T-cell (primary cell): ENCODE data around the gene SMURF1. TPM values are rescaled to one million over a fixed set of nuclear protein-coding genes. Genes with fewer than 3 reads are reported as not detected.
A peak's percentile ranks its signal among the peaks of the same experiment; 100 is the strongest.

Experiments
- ATAC-seq, 4 experiments: fragments of 200-7000 bp in 3 of 4; fragments of 150-1000 bp in 1 of 4; cut with Tn5 transposase; replicated peaks in 1 of 4; 1 replicate in 3 of 4; 2 replicates in 1 of 4; pipeline ENCODE4 v1.10.0; 2021; ENCODE audit warnings: moderate library complexity in 3 of 4, mild to moderate bottlenecking in 2 of 4, moderate number of reproducible peaks in 1 of 4
- CTCF ChIA-PET, 2 donors: fragments of 300-600 bp; sonication (Branson Sonifier 250); formaldehyde crosslinking; loops; one replicate each; lab custom pipeline; 2022; ENCODE audit warnings: antibody characterized with exemption in 2 of 2; lab: Charles Lee
- POLR2A ChIA-PET, 2 donors: fragments of 300-600 bp; sonication (Branson Sonifier 250); formaldehyde crosslinking; loops; one replicate each; lab custom pipeline; 2022; ENCODE audit warnings: antibody characterized with exemption in 2 of 2; lab: Charles Lee
- DNase-seq, 35 experiments: peaks; one replicate each; pipeline versions ENCODE4 v3.0.0 to v3.0.0-alpha.2; 2013 to 2023
- H3K27ac ChIP-seq: one replicate; pipeline ENCODE4 v1.5.1; 2013; ENCODE audit warnings: low read length
- H3K27me3 ChIP-seq, 2 experiments: replicated peaks in 1 of 2; 1 replicate in 1 of 2; 2 replicates in 1 of 2; pipeline versions ENCODE4 v1.6.1 to v1.7.0; 2013; ENCODE audit warnings: low read length in 1 of 2, mixed read lengths in 1 of 2; ENCODE audit not compliant: control insufficient read depth in 2 of 2, insufficient read depth in 2 of 2; ENCODE audit errors: extremely low read depth in 1 of 2
- H3K36me3 ChIP-seq, 2 donors: 1 replicate in 1 of 2; 2 replicates in 1 of 2; pipeline versions ENCODE4 v1.6.1 to v1.7.0; 2013; ENCODE audit warnings: low read length in 1 of 2; ENCODE audit not compliant: control insufficient read depth in 2 of 2, insufficient read depth in 1 of 2; ENCODE audit errors: extremely low read depth in 1 of 2
- H3K4me1 ChIP-seq, 2 experiments: 1 replicate in 1 of 2; 2 replicates in 1 of 2; pipeline versions ENCODE4 v1.6.1 to v1.7.0; 2013; ENCODE audit warnings: low read length in 2 of 2, mixed read lengths in 1 of 2; ENCODE audit not compliant: insufficient read depth in 2 of 2, control insufficient read depth in 1 of 2; ENCODE audit errors: extremely low read depth in 1 of 2
- H3K4me3 ChIP-seq, 2 donors: 1 replicate in 1 of 2; 2 replicates in 1 of 2; pipeline versions ENCODE4 v1.5.1 to v1.7.0; 2013; ENCODE audit warnings: mild to moderate bottlenecking in 2 of 2, low read length in 1 of 2, moderate library complexity in 1 of 2; ENCODE audit not compliant: control insufficient read depth in 1 of 2; ENCODE audit errors: extremely low read depth in 1 of 2
- H3K9me3 ChIP-seq: 2 replicates; pipeline ENCODE4 v1.7.0; 2013
- H3K27ac Mint-ChIP-seq, 2 donors: one replicate each; pipeline ENCODE4 v1.8.0; 2020 to 2021; ENCODE audit warnings: mild to moderate bottlenecking in 2 of 2, mixed read lengths in 2 of 2
- H3K27me3 Mint-ChIP-seq, 2 donors: one replicate each; pipeline ENCODE4 v1.8.0; 2021 to 2022; ENCODE audit warnings: mixed read lengths in 2 of 2
- H3K36me3 Mint-ChIP-seq: one replicate; pipeline ENCODE4 v1.8.0; 2021; ENCODE audit warnings: mixed read lengths
- H3K4me1 Mint-ChIP-seq, 3 donors: one replicate each; pipeline ENCODE4 v1.8.0; 2020 to 2022; ENCODE audit warnings: mixed read lengths in 3 of 3, mild to moderate bottlenecking in 1 of 3
- H3K4me3 Mint-ChIP-seq, 3 donors: one replicate each; pipeline ENCODE4 v1.8.0; 2020 to 2022; ENCODE audit warnings: mild to moderate bottlenecking in 3 of 3, mixed read lengths in 3 of 3, moderate library complexity in 3 of 3
- H3K9me3 Mint-ChIP-seq, 3 donors: one replicate each; pipeline ENCODE4 v1.8.0; 2020 to 2022; ENCODE audit warnings: mixed read lengths in 3 of 3
- WGBS: methylation state at CpG from one replicate; pipeline ENCODE4 v1.1.5; 2013; ENCODE audit warnings: missing lambda C conversion rate; ENCODE audit not compliant: insufficient coverage; 5-methylcytosine and 5-hydroxymethylcytosine counted together
- total RNA-seq, 35 experiments: library from RNA in 6 of 35; stranded (reverse) in 6 of 35; fragments of 120-200 nt in 1 of 35; gene quantifications; one replicate each; pipeline versions ENCODE4 v1.2.1 to v1.2.4 and lab custom pipeline; 2013 to 2026

SMURF1 gene
- total RNA-seq, 5 donors from 2014 or later (not counting 1 experiment from before 2014, with no cell fraction given): 21.6 to 26.4 (median 22.7) TPM

- H3K4me3 ChIP-seq: no peak overlapping the region
- Mint-ChIP-seq H3K36me3 (peaks cover 14% of the 10 kb centered on the region), H3K27me3 (no peaks in the 10 kb centered on the region), H3K27ac (peak overlapping the region; percentile 58 to 77), H3K9me3 (peaks cover 3 to 13% (median 8%) of the 10 kb centered on the region in 3 donors), H3K4me3 (peak overlapping the region in 1 of 3 donors; percentile 33), H3K4me1 (peaks cover 71 to 82% (median 75%) of the 10 kb centered on the region in 3 donors)
- no peak for DNase-seq
- H3K27ac ChIP-seq: no peak overlapping the region
- no peaks in the 10 kb centered on the region for H3K36me3 ChIP-seq
- POLR2A ChIA-PET: interaction anchor here in 1 of 2 donors (0.6 kb wide), 2 partner anchors 76 to 355 kb away, joined by 3 to 9 read pairs; no protein-coding TSS in a partner anchor
- no peaks in the 10 kb centered on the region for H3K27me3 ChIP-seq
- no peaks in the 10 kb centered on the region for H3K9me3 ChIP-seq
- H3K4me1 ChIP-seq: peaks cover 11 to 20% of the 10 kb centered on the region in 2 experiments
- CTCF ChIA-PET: no interaction called here
- peak in 1 of 4 experiments; percentile 22 for ATAC-seq
Observed at GRCh38 chr7:99111591-99111990, 32.3 kb downstream of the SMURF1 start.

GRCh38 chr7:99109108-99110051, 34.5 kb downstream of the SMURF1 start:
- no peaks in the 10 kb centered on the region for H3K9me3 ChIP-seq
- no peaks in the 10 kb centered on the region for H3K27me3 Mint-ChIP-seq
- peaks cover 9% of the 10 kb centered on the region for H3K36me3 Mint-ChIP-seq
- ChIA-PET POLR2A (no interaction called here), CTCF (no interaction called here)
- DNase-seq: peak in 19 of 35 experiments; percentile 3 to 29 (median 9)
- peaks cover 11 to 20% of the 10 kb centered on the region in 2 experiments for H3K4me1 ChIP-seq
- no peak overlapping the region for H3K27ac ChIP-seq
- H3K27ac Mint-ChIP-seq: peak overlapping the region in 1 of 2 donors; percentile 31
- peaks cover 2 to 7% (median 4%) of the 10 kb centered on the region in 3 donors for H3K9me3 Mint-ChIP-seq
- peak; percentile 68 to 80 (median 75) for ATAC-seq
- peak overlapping the region in 2 of 3 donors; percentile 28 to 66 for H3K4me3 Mint-ChIP-seq
- H3K4me3 ChIP-seq: no peak overlapping the region
- peaks cover 68 to 83% (median 72%) of the 10 kb centered on the region in 3 donors for H3K4me1 Mint-ChIP-seq
- no peaks in the 10 kb centered on the region for H3K36me3 ChIP-seq
- no peaks in the 10 kb centered on the region for H3K27me3 ChIP-seq
- WGBS: 39% methylated on average over 6 of the region's 10 CpGs

- ATAC-seq: no peak
- H3K27me3 ChIP-seq: no peaks in the 10 kb centered on the region
- no peaks in the 10 kb centered on the region for H3K36me3 ChIP-seq
- H3K27ac Mint-ChIP-seq: no peak overlapping the region
- H3K27ac ChIP-seq: no peak overlapping the region
- peak overlapping the region in 1 of 3 donors; percentile 66 for H3K4me3 Mint-ChIP-seq
- WGBS: no CpG with 5 or more reads among the region's 4 CpGs
- no peak for DNase-seq
- no peak overlapping the region for H3K4me3 ChIP-seq
- H3K36me3 Mint-ChIP-seq: peaks cover 10% of the 10 kb centered on the region
- H3K9me3 ChIP-seq: no peaks in the 10 kb centered on the region
- H3K9me3 Mint-ChIP-seq: peaks cover 0 to 5% (median 3%) of the 10 kb centered on the region in 3 donors
- peaks cover 75 to 88% (median 80%) of the 10 kb centered on the region in 3 donors for H3K4me1 Mint-ChIP-seq
- CTCF ChIA-PET: no interaction called here
- peaks cover 11 to 20% of the 10 kb centered on the region in 2 experiments for H3K4me1 ChIP-seq
- POLR2A ChIA-PET: no interaction called here
- no peaks in the 10 kb centered on the region for H3K27me3 Mint-ChIP-seq
Observed at GRCh38 chr7:99108613-99109012, 35.3 kb downstream of the SMURF1 start.

DNA sequence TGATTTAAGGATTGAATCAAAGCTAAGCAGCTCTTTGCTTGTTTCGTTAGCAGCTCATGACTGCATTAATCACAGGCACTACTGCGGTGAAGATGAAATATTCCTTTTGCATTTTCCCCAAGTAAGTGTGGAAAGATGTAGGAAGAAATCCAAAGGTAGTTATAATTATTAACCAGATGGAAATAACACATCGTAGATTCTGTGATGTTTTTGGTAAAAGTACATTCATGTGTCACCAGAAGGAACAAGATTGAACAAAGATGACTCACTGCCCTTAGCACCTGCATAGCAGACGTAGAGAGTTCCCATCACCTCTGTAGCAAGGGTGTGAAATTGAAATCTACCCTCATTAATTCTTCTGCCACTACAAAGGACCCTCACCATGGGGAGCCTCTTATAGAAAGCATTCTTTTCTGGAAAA, 37.1 kb downstream of the SMURF1 start:
- Mint-ChIP-seq H3K27me3 (no peaks in the 10 kb centered on the region), H3K4me3 (no peak overlapping the region), H3K9me3 (no peaks in the 10 kb centered on the region), H3K36me3 (peaks cover 3% of the 10 kb centered on the region), H3K27ac (no peak overlapping the region), H3K4me1 (peaks cover 70 to 88% (median 72%) of the 10 kb centered on the region in 3 donors)
- CTCF ChIA-PET: no interaction called here
- POLR2A ChIA-PET: no interaction called here
- no peak for DNase-seq
- Histone ChIP-seq H3K27me3 (no peaks in the 10 kb centered on the region), H3K4me3 (no peak overlapping the region), H3K36me3 (no peaks in the 10 kb centered on the region), H3K27ac (no peak overlapping the region), H3K4me1 (peaks cover 7 to 14% of the 10 kb centered on the region in 2 experiments), H3K9me3 (no peaks in the 10 kb centered on the region)
- no peak for ATAC-seq
- no CpG with 5 or more reads among the region's 4 CpGs for WGBS

DNA sequence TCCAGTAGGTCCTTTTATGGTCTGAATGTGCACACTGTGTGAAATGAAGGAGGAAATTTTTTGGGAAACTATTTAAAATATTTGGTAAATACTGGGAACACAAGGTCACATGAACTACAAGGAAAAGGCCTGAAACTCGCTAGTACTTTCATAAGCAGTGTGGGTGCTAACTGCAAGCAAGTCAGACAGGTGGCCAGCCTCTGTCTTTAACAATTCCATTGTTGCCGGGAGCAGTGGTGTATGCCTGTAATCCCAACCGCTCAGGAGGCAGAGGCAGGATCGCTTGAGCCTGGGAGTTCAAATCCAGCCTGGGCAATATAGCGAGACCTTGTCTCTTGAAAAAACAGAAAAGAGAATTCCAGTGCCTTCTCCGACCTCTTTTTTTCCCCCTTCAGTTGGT, 37.5 kb downstream of the SMURF1 start:
- Mint-ChIP-seq H3K4me3 (no peak overlapping the region), H3K9me3 (no peaks in the 10 kb centered on the region), H3K4me1 (peaks cover 66 to 84% (median 68%) of the 10 kb centered on the region in 3 donors), H3K27me3 (no peaks in the 10 kb centered on the region), H3K27ac (no peak overlapping the region), H3K36me3 (peaks cover 3% of the 10 kb centered on the region)
- CTCF ChIA-PET: no interaction called here
- Histone ChIP-seq H3K4me1 (peaks cover 7 to 11% of the 10 kb centered on the region in 2 experiments), H3K27me3 (no peaks in the 10 kb centered on the region), H3K27ac (no peak overlapping the region), H3K9me3 (no peaks in the 10 kb centered on the region), H3K36me3 (no peaks in the 10 kb centered on the region), H3K4me3 (no peak overlapping the region)
- ATAC-seq (no peak), DNase-seq (no peak)
- POLR2A ChIA-PET: no interaction called here
- 98% methylated on average over 6 of the region's 6 CpGs for WGBS

DNA sequence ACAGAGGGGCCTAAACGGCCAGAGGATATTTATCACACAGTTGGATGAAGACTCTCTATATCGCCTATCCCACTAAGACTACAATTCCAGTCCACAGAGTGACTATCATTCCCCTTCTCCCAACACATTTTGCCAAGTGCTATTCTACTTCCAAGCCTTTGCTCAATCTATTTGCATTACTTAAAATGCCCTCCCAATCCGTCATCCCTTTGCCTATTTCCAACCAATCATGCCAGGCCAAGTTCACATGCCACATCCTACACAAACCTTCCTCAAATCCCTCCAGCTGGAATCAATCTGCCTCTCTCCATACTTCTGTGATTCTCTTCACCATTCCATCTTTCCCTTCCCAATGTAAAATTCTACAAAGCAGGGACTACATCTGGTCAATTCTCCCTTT, 38.2 kb downstream of the SMURF1 start:
- ChIA-PET POLR2A (no interaction called here), CTCF (no interaction called here)
- Mint-ChIP-seq H3K27me3 (no peaks in the 10 kb centered on the region), H3K36me3 (peaks cover 4% of the 10 kb centered on the region), H3K4me3 (no peak overlapping the region), H3K27ac (no peak overlapping the region), H3K4me1 (peaks cover 64 to 77% (median 65%) of the 10 kb centered on the region in 3 donors), H3K9me3 (no peaks in the 10 kb centered on the region)
- H3K9me3 ChIP-seq: no peaks in the 10 kb centered on the region
- H3K27ac ChIP-seq: no peak overlapping the region
- no peak for ATAC-seq
- H3K4me3 ChIP-seq: no peak overlapping the region
- H3K4me1 ChIP-seq: peaks cover 7 to 11% of the 10 kb centered on the region in 2 experiments
- H3K36me3 ChIP-seq: no peaks in the 10 kb centered on the region
- no peaks in the 10 kb centered on the region for H3K27me3 ChIP-seq
- WGBS: 100% methylated on average over 1 of the region's 3 CpGs
- DNase-seq: no peak
